ENCODE measurements around the gene SYTL2.
"Not testable (repeated sequence)": the region's sequence is repeated elsewhere in the genome, so short reads cannot be mapped to it uniquely, and the experiment has no call there.

The SYTL2 gene

DNA sequence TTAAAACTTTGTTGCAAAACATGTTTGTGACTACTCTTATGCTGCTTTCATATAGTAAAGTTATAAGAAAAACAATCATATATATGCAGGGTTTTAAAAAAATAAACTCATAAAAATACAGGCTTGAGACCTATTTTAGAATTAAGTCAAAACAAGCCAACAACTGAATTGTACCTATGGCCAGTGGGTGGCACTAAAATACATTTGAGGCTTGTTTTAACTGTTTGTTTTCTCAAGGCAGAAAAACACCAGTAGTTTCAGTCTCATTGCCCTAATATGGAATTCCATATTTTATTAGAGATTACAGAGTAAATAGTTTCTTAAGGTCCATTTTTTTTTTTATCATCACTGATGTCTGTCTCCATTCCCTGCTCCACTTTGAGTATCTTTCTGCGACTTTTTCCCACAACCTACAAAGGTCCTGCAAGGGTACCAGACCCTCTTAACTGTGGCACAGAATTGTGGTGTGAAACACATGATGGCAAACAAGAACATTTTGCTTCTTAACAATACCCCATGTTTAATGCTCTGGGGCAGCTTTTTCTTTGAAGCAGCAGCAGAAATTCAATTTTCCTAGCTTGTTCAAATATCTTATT lies 116.5 kb downstream of the SYTL2 start:
- no peak for DNase-seq (ENCODE audit: low read depth, low spot score)

DNA sequence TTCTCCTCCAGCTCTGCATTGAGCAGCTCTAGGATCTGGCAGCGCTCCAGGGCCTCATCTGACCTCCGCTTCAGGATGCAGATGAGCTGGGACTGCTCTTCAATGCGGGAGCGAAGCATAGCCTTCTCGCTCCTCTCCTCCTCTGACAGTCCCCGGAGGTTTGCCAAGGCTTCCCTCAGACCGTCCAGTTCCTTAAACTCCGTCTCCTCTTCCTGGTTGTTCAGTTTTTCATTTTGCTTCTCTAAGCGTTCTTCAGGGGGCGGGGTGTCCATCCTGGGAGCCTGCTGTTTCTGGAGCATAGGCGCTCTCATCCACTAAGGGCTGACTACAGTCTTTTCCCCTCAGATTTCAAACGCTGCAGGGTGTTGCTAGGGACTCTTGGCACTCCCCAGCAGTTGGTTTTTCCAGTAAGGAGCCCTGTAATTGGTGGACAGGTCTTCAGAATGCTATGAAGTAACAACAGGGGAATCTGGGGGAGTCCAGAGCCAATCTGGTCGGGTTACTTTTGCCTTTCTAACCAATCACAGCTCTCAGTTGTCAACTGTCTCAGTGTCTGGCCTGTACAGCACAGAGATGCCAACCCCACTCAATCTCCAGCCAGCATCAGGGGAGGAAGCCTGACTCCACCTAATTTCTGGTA lies 125.0 kb downstream of the SYTL2 start, which contains the start of gene CCDC89:
Gene CCDC89, minus strand, starts transcription at position 376 of the 640 bp plus-strand sequence. Its CDS starts 65 bp downstream, at position 311.
- DNase-seq (ENCODE audit: low read depth, low spot score) = no peak

DNA sequence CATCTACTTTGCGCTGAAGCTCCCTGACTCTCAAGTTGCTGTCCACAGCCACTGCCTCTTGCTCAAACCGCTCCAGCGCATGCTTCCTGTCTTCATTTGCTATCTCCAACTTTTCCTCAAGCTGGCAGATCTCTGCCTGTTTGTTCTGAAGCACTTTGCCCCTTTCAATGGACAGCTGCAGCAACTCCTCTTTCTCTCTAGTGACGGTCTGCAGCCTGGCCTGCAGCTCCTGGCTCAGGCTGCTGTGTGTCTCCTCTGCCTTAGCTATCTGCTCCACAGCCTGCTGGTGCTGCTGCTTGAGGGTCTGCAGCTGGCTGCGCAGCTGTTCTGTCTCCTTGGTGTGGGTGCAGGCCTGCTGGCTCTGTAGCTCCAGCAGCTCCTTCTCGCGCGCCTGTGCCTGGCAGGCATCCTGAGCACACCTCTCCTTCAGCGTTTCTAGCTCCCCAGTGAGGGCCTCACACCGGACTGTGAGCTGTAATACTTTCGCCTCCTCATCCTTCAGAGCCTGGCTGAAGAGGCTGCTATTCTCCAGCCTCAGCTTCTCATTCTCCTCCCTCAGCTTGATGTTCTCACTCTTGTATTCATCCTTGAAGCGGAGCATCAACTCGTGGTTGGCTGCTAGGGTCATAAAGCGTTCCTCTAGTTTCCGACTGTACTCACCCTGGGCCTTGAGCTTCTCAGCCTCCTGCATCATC lies 125.7 kb downstream of the SYTL2 start:
- no peak for DNase-seq (ENCODE audit: low read depth, low spot score)

DNA sequence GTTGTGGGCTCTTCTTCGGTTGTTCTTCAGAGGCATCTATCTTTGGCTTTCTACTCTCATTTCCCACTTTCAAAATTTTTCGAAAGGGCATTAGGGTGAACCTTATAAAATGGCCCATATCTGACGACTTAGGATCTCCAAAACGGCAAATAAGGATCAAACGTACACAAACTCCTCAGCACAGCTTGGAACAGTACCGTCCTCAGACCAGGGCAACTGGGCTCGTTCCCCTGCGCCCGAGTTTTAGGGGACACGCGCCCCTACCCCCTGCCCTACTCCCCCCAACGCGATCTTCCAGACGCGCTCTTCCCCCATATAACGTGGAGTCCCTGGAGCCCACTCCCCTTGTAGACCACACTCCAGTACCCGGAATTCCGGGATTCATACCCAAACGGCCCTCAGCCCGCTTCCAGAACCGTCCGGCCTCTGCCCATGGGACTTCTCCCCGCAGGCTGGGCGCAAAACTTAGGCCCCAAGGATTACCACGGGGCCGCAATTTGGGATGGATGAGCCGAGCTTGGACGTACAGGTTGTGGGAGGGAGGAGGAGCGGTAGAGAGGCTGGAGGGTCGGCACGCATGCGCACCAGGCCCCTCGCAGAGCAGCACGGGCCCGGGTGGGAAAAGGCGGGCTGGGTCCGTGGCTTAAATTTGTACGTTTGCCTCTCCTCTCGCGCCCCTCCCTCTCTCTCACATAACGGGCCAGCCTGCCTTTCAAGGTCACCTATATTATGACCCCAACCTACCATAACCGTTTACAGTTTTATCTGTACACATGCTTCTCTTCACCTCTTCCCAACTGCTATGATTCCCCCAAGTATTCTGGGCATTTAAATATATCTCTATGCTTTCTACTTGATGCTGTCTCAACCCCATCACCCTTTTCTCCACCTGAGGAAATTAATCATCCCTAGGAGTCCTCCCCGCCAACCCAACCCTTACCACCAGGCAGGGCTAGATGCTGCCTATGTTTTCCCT lies 128.3 kb downstream of the SYTL2 start:
- DNase-seq (ENCODE audit: low read depth, low spot score) = peak; percentile 5

DNA sequence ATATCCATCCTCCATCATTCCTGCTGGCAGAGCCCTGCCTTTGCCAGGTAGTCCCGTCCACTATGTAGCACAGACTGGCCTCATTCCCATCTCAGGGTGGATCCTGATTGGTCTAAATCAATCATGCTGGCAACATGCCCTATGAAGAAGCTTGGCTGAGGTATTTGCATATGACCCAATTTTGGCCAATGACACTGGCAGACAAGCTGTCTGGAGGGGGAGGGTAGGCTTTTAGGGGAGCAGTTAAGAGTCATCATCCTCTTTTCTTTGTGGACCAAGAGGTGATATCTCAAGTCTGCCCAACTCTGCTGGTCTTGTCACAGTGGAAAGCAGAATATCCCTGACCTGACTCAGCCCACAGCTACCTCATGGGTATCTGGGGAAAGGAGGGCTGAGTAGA lies 130.0 kb downstream of the SYTL2 start:
- no peak for DNase-seq (ENCODE audit: low read depth, low spot score)

DNA sequence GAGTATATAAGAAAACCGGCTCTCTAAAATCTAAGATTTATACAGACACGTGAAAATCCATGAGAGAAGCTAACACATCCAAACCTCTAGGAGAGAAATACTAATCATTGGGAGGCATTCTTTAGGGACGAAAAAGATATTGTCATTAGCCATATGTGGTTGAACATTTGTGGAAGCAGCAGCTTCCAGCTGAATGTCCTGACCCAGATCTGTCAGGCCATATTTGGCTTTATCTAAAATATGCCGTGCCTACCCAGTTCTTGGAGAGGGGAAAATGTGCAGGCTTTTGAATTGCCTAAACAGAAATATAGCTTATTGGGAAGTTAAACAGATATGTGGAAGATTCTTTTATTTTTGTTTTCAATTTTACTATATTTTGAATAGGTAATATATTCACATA lies 131.4 kb downstream of the SYTL2 start:
- no peak for DNase-seq (ENCODE audit: low read depth, low spot score)

DNA sequence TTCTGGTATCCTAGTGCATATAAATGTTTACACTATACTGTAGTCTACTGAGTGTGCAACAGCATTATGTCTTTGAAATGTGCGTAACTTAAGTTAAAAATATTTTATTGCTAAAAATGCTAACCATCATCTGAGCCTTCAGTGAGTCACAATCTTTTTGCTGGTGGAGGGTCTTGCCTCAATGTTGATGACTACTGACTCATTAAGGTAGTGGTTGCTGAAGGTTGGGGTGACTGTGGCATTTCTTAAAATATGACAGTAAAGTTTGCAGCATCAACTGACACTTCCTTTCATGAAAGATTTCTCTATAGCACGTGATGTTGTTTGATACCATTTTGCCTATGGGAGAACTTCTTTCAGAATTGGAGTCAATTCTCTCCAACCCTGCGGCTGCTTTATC lies 137.5 kb downstream of the SYTL2 start:
- no peak for DNase-seq (ENCODE audit: low read depth, low spot score)

DNA sequence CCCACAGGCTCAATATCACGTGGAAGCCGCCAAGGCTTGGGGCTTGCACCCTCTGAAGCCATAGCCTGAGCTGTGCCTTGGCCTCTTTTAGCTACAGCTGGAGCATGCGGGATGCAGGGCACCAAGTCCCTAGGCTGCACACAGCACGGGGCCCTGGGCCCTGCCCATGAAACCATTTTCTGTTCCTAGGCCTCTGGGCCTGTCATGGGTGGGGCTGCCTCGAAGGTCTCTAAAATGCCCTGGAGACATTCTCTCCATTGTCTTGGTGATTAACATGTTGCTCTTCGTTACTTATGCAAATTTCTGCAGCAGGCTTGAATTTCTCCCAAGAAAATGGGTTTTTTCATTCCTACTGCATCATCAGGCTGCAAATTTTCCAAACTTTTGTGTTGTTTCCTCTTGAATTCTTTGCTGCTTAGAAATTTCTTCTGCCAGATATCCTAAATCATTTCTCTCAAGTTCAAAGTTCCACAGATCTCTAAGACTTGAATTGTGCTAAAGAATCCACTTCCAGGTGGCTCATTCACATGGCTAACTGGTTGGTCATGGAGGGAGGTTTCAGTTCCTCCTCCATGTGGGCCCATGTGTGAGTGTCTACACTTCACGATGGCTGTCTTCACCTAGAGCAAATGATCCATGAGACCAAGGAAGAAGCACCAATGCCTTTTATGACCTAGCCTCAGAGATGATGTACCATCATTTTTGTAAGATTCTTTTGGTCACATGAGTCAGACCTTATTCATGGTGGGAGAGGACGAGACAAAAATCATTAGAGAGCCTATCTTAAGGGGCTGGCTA lies 138.6 kb downstream of the SYTL2 start:
- no peak for DNase-seq (ENCODE audit: low read depth, low spot score)

DNA sequence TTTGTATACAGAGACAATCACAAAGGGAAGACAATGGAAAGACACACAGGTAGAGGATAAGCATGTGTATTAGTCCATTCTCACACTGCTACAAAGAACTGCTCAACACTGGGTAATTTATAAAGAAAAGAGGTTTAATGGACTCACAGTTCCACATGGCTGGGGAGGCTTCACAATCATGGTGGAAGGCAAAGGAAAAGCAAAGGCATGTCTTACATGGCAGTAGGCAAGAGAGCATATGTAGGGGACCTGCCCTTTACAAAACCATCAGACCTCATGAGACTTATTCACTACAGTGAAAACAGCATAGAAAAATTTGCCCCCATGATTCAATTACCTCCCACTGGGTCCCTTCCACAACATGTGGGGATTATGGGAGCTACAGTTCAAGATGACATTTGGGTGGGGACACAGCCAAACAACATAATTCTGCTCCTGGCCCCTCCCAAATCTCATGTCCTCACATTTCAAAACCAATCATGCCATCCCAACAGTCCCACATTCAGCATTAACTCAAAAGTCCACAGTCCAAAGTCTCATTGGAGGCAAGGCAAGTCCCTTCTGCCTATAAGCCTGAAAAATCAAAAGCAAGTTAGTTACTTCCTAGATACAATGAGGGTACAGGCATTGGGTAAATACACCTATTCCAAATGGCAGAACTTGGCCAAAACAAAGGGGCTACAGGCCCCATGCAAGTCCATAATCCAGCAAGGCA lies 139.8 kb downstream of the SYTL2 start:
- not testable (repeated sequence) for DNase-seq (ENCODE audit: low read depth, low spot score)

DNA sequence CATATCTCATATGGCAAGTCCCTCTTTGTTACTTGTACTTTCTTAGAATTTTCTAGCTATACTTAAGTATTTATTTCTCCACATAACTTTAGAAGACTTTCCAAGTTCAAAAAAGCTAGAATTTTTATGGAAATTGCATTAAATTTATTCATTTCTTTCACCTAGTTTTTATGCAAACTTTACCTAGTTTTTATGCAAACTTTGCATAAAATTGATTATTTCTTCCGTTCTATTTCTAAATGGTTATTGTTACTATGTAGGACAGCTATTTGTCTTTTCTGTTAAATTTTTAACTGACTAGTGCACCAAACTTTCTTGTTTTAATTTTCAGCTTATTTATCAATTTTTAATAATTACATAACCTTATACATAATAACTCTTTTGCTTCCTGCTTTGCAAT lies 142.8 kb downstream of the SYTL2 start:
- no peak for DNase-seq (ENCODE audit: low read depth, low spot score)

DNA sequence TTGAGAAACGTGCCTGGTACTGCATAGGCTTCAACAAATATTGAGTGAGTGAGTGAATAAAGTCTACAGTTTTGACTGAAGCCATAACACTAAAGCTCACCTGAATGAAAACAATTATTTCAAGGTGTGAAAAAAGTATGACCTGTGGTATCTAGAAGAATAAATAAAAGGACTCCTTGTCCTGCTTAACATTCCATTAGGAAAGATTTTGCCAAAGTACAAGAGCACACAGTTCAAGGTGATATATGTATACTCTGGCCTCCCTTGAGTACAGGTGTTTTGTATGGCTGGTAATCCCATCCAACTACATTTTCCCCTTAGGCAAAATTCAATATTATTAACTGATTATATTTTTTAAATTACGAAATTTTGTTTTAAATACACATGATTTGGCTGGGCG lies 144.3 kb downstream of the SYTL2 start:
- DNase-seq (ENCODE audit: low read depth, low spot score) = no peak

DNA sequence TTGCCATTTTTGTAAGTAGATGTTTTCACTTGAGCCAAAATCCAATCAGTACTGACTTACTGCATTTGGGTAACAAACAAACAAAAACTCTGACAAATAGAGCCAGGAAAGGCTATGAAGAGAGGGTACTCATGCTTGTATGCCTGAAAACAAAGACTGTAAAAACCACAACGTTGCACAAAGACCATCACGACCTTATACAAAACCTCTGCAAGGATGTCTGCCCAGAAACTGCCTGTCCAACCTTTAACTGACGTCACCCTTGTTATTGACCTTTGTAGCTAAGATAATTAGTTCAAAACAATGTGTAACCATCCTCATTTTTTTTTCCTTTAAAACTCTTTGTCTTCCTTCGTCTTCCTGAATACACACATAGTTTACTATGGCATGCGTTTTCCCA lies 145.2 kb downstream of the SYTL2 start:
- no peak for DNase-seq (ENCODE audit: low read depth, low spot score)

DNA sequence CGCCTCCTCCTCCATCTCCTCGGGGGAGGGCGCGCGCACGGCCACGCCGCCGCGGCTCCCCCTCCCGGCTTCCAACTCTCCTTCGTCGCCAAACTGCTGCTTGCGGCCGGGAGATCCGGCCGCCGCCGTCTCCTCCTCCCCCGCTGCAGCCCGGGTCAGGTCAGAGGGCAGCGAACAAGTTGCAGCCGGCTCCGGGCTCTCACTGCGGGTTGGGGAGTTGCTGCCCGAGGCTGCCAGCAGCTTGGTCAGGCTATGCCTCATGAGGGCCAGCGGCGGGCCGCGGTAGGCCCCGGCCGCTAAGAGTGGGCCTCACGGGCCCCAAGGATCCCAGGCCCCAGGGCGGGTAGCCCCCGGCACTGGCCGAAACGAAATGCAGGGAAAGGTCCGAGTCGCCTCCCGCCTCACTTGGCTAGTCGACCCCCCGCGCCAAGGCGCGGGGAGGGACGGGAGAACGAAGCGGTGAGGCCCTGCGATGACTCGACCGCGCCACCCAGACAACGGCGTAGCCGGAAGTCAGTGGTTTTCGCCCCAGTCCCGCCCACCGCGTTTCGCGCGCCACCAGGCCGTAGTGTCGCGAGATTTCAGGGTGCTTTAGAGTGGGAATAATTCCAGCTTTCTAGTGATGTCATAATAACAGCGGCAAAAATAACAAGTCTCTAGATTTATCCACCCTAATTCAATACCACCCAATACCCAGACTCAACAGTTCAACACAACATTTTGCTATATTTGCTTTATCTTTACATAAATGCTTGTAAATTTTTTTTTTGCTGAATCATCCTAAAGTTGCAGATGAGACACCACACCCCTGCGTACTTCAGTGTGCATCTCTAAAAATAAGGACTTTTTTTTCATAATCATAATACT lies 146.1 kb downstream of the SYTL2 start, which contains the start of gene CREBZF:
Gene CREBZF, minus strand, starts transcription at position 515 of the 867 bp plus-strand sequence. Its CDS starts 254 bp downstream, at position 261.
- peak; percentile 87 for DNase-seq (ENCODE audit: low read depth, low spot score)

DNA sequence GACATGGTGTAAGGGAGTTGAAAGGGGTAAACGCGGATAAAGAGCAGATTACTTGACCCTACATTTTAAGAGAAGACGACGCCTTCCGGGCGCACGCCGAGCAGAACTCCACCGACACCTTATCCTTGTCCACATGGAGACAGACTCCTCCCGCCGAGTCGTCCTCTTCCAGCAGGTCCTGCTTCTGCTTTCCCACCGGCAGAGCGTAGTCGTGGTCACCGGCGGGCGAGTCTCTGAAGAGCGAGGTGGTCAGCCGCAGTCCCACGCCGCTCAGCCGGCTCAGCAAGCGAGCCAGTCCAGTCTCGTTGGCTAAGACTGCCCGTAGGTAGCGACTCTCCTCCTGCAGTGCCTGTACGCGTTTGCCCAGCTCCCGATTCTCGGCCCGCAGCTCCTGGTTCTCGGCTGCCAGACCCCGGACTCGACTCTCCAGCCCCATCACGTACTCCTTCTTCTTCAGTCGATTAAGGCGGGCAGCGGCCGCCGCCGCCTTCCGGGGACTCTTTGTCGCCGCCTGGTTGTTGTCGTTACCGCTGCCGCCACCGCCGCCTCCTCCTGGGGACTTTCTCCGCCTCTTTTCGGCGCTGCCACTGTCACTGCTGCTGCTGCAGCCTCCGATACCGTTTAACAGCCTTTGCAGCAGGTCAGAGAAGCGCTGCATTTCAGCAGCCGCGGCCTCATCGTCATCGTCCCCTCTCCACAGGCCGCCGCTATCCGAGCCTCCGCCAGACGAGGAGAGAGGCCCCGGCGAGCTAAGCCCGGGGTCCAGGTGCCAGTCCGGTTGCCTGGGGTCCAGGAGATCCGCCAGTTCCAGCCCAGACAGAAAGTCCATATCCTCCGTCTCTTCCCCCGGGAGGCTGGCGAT lies 147.0 kb downstream of the SYTL2 start:
- peak; percentile 81 for DNase-seq (ENCODE audit: low read depth, low spot score)

DNA sequence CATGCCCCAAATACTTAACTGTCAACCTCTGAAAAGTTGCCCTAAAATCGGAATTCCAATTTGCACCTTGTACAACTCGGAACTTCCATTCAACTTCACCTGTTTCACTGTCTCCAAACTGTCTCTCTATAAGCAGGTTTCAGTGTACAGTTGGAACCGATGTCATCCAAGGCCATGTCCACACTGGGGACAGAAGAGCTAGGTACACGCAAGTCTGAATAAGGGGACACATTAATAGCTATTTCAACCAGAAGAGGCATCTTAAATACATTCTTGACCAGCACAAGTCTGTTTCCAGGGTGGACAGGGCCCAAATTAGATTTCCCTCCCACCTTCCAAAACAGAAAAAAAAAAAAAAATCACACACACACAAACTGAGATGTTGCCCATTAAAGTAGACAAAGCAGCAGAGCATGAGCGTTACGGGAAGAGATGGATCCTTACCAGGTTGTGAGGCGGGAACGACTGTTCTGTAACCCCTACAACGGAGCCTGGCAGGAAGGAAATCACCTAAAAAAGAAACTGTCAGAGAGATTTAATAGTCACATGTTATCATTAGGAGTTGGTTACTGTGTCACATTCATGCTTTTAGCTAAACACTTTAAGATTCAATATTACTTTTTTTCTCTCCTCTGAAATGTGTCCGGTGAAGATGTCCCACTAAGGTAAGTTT lies 147.7 kb downstream of the SYTL2 start:
- no peak for DNase-seq (ENCODE audit: low read depth, low spot score)

DNA sequence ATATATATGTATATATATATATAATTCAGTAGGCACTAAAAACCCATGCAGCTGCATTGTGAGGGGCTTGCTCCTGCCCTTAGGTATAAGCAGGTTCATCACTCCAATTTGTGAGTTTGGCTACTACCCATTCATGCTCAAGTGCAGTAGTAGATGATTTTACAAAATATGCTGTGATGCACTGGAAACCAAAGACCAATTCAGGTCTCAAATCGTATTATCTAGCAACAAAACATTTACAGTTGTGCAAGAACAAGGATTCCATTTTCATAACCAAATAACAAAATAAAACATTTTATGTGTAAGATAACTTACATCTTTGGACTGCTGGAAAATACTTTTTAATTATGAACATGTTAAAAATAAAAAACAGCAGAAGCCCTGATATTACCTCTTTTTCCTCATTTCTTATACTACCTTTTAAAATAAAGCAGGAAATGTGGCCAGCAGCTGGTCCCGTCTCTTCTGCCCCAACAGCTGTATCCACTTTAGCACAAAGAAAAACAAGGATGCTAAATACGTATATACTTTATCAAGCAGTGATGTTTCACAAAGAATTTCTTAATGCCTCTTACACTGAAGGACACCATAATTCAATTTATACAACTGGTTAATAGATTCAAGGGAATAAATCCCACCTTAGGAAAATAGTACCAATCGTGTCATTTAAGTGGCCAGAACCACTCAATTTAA lies 148.8 kb downstream of the SYTL2 start:
- no peak for DNase-seq (ENCODE audit: low read depth, low spot score)

DNA sequence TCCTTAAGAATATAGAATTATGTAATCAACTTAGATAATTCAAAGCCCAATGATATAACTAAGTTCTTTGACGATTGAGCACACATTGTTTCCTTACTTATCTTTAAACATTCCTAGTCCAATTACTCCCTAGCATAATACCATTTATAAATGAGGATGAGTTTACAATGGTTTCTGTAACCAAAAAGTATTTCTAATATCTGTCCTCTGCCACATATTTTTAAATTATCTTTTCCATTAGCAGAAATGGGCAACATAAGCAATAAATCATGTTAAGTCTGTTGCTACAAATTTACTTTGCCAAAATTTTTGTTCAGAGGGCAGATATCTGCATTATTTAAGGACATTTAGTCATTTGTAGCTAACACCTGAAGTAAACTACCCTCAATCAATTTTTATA lies 152.8 kb downstream of the SYTL2 start:
- no peak for DNase-seq (ENCODE audit: low read depth, low spot score)

Data from activated CD4-positive, CD25-positive, alpha-beta regulatory T cell treated with anti-CD3 and anti-CD28 coated beads, Interleukin-2, amount 50 U/mL, for 16 hours (primary cell).